Measurements from ENCODE around the gene SSTR5.

- TF ChIP-seq POLR2AphosphoS5 (IDR thresholded peaks at IDR 0.05; ENCODE audit: borderline replicate concordance, low read depth, low read length) (no peak), FOXP2 (optimal IDR thresholded peaks at IDR 0.05; ENCODE audit: control extremely low read depth, extremely low read length, insufficient read depth) (no peak), EZH2 (IDR thresholded peaks at IDR 0.05) (no peak)
Measured at GRCh38 chr16:1054660-1055556, 17.6 kb upstream of the SSTR5 start.

Data from SK-N-MC (cell line).